ENCODE results near the gene NHEJ1.
A peak's percentile ranks its signal among the peaks of the same experiment; 100 is the strongest.

NHEJ1 gene

DNA sequence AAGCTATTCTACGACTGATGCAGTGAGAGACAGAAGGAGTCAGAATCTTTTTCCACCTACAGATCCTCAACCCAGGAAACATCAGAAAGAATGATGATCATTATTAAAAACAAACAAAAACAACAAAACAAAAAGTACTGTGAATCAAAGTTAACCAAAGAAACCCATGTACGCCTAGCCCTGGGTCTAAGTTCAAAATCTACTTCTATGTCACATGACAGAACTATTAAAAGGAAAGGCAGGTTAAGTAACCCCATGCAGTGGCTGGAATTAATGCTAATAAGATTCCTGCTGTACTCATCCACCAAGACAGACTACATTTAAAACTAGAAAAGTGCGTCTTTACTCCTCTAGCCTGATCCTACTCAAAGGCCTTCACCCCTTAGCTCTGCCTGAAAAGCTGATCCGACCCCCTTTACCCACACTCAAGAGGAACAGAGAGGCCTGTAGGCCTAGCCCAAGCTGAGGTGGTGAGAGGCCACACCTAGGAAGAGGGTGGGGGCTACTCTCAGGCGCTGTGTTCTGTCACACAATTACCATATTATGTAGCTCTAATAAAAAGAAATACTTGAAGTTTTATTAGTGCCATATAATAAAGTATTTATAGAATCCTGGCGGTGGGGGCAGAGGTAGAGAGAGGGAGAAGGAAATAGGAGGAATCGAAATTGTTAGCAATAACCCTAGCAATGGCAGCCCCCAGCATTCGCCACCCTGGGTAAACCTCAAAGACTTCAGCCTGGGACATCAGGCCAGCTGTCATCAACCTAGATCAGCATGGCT, 37.1 kb downstream of the NHEJ1 start:
- DNase-seq (ENCODE audit: low read depth), result no peak

GRCh38 chr2:219122202-219122980, 38.2 kb downstream of the NHEJ1 start:
- no peak for DNase-seq (ENCODE audit: low read depth)

GRCh38 chr2:219120082-219120481, 40.5 kb downstream of the NHEJ1 start:
- no peak for DNase-seq (ENCODE audit: low read depth)

DNA sequence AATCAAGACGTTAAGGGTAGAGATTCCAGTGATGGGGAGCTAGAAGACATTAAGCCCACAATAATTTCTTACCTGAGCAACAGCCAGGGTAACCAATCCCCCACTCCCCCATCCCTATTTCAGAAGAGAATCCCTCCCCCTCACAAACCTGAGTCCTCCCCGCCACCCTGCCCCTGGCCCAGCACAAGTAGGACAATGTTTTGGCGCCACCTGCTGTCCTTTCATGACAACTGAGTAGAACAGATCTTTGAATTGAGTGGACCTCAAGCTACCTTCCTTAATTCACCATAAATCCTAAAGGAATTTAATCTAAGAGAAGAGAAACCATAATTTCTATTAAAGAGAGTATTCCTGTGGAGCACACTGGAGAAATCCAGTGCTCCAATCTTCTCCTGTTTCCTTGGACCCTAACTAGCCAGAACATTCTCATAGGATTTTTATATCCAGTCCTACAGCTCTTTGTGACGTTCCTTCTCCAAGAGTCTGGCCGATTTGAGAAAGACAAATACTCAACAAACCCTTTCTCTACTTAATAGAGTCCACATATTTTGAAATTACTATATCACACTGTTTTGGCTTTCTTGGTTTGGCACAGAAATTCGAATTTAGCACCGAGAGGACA, 41.1 kb downstream of the NHEJ1 start:
- DNase-seq (ENCODE audit: low read depth), result peak; percentile 57

DNA sequence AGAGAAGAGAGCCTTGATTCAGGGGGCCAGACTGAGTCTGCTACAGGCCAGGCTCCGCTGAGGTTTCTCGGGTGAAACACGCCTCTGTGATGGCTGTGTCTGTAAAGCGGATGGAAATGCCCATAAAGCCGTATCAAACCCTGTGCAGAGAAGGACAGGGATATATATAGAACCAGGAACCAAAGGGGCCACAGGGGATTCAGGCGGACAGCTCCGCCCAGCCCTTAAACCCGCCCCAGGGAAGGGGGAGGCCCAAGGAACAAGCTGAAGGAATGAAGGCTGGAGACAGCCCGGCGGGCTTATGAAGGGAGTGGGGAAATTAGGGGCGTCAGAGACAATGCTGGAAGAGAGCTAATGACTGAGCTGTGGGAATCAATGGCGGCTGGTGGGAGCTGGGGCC, 42.1 kb downstream of the NHEJ1 start:
- DNase-seq (ENCODE audit: low read depth), result no peak

- no peak for DNase-seq (ENCODE audit: low read depth)
These were observed 43.6 kb downstream of the NHEJ1 start for GRCh38 chr2:219116776-219117646.

GRCh38 chr2:219112651-219113338, 47.8 kb downstream of the NHEJ1 start:
- no peak for DNase-seq (ENCODE audit: low read depth)

GRCh38 chr2:219112062-219112406, 48.6 kb downstream of the NHEJ1 start:
- DNase-seq (ENCODE audit: low read depth), result no peak

DNA sequence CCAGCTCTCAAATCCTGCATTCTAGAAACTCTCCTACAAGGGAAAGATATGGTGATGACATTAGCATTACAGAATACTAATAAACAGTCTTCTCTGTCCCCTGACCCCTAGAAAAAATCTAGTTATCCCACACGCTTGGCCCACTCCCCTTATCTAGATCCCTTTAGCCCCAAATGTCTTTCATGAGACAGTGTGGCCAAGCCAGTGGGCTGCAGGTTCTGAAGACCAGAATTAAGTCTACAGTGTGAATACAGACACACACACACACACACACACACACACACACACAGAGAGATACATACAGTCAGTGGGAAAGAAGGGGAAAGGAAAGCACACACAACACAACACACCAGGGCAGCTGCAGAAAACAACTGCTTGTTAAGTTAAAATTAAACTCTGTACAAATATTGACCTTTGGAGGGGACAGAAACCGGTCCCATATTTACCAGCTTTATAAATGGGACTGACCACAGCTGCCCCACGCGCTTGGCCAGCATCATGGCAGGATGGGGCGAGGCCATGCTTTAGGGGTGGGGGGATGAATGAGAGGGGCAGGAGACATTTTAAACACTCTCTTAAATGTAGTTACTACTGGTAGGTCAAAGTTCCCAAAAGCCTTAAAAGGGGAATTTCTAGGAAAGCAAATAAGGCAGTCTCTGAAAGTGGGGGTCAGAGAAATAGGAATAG, 49.1 kb downstream of the NHEJ1 start:
- DNase-seq (ENCODE audit: low read depth), result no peak

GRCh38 chr2:219109471-219109870, 51.1 kb downstream of the NHEJ1 start:
- no peak for DNase-seq (ENCODE audit: low read depth)

DNA sequence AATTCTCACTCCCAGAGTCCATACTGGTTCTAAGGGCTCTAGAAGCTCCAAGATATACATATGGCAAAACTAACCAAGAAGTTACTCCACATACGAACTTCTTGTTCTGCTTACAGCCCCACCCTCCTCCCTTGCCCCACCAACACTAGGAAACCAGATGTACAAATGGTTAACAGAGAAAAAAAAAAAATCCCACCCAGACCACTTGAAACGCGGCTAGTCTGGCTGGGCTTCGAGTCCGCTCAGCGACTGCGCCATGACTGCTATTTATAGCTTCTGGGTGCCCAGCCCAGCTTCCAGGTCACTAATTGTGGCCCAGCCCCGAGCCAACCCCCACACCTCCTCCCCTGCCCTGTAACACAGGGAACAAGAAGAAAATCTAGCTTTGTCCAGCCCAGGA, 52.9 kb downstream of the NHEJ1 start:
- DNase-seq (ENCODE audit: low read depth), result no peak

DNA sequence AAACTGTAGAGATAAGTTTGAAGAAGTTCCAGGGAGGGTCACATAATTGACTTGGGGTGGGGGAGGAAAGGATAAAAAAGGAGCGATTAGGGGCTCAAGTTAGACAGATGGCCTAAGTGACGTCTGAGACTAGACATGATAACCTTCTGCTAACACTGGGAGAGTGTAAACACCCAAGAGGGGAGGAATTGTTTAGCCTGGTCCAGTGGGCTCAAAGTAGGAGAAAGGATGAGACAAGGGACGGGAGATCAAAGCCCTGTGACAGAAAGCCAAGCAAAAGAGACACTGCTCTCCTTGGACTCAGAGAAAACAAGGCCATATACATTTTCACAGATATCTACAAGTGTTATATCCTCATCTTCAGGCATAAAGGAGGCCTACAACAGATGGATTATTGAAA, 54.4 kb downstream of the NHEJ1 start:
- DNase-seq (ENCODE audit: low read depth), result no peak

DNA sequence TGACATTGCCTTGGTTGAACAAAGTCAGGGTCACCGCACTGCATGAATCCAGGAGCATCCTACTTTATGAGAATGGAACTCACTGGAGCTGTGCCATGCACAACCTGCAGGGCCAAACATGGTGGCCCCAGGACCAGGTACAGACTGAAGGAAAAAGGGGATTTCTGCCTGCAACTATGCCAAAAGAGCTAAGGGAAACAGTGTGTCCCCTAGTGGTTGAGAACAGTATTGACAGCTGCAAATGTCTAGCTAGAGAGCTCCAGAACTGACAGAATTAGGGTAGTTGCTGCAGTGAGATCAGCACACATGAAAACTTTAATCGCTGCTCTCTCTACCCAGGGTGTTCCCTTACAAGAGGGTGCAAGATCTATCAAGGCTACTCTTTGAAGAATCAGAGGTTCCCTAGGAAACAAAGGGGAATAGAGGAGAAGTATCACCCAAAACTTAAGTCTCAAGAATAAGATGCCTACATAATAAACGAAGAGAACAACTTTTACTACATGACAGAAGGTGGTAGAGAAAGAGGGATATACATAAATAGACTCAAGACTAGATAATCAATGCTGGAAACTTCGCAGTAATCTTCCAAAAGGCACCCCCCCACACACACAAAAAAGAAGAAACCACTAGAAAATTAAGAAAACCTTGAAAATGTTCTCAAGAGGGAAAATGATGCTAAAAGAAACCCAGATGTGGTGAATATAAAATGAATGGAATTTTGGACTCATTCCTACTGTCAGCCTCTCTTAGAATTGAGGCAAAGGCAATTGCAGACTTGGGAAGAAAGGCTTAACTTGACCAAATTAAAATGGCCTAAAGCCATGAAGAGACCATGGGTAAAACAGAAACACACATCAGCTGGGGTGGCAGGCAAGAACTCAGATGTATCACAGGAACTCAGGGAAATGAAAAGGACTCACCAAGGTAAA, 56.2 kb downstream of the NHEJ1 start:
- peak; percentile 59 for DNase-seq (ENCODE audit: low read depth)

DNA sequence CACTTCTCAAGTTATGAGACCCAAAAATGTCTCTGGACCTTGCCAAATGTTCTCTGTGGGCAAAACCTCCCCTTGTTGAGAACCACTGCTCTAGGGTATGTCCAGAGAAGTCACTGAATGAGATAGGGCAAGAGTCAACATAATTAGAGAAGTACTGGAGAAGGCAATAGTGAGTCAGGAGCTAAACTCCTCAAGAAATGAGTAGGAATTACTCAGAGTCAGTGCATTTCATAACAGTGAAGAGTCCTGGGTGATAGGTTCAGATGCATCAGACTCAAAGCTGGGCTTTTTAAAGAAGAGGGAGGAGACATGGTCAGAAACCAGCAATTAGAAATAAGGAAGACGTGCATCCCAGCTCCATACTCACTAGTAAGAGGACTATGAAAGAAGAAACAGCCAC, 61.3 kb downstream of the NHEJ1 start:
- DNase-seq (ENCODE audit: low read depth), result peak; percentile 74

DNA sequence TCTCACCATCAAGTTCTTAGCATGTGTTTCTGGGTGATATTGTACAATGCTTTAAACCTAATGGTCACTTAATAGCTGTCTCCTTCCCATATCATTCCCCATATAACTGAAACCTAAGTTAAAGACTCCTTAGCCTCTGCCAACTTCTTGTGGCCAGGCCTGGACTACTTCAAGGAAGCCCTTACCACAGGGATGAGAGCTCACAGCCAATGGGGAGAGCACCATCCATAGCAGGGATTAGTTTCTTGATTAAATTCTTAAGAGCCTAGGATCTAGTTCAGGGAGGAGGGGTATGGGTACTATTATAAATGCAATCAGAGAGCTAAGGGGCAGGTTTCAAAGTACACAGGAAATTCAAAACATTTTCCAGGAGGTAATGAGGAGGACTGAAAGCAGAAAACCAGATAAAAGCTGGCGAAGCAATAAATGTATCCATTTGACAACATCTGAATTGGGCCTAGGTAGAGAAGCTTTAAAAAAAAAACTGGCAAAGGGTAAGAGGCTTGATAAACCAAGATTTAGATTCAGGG, 65.1 kb downstream of the NHEJ1 start:
- no peak for DNase-seq (ENCODE audit: low read depth)

GRCh38 chr2:219094171-219094570, 66.4 kb downstream of the NHEJ1 start:
- DNase-seq (ENCODE audit: low read depth), result no peak

GRCh38 chr2:219090436-219091299, 69.9 kb downstream of the NHEJ1 start:
- DNase-seq (ENCODE audit: low read depth), result no peak

- DNase-seq (ENCODE audit: low read depth), result no peak
These were observed 71.3 kb downstream of the NHEJ1 start for GRCh38 chr2:219089330-219089729.

- DNase-seq (ENCODE audit: low read depth), result peak; percentile 9
These were observed 72.8 kb downstream of the NHEJ1 start for GRCh38 chr2:219087848-219088247.

Data from EH (cell line).